Stomach (tissue), 4 donors: Measurements from ENCODE around the gene NRG3.

ENCODE experiments used
- EP300 ChIP-seq: sonication (generic); formaldehyde crosslinking; IDR thresholded peaks from one replicate; pipeline ENCODE4 v1.6.1; 2017; ENCODE audit warnings: antibody characterized with exemption
- POLR2A ChIP-seq, 4 donors: fragments of 450-650 bp; IDR thresholded peaks; one replicate each; pipeline ENCODE4 v1.6.1; 2016; ENCODE audit warnings: antibody characterized with exemption in 4 of 4, control low read depth in 2 of 4, mild to moderate bottlenecking in 1 of 4, moderate library complexity in 1 of 4
- POLR2AphosphoS5 ChIP-seq, 3 donors: sonication (generic); formaldehyde crosslinking; IDR thresholded peaks; one replicate each; pipeline ENCODE4 v1.6.1; 2016; ENCODE audit warnings: antibody characterized with exemption in 3 of 3
- TF ChIP-seq, protein P1 (sequence below), 7 experiments: fragments of 450-650 bp in 4 of 7; fragments of 200-600 bp in 3 of 7; sonication (generic) in 3 of 7; IDR thresholded peaks; one replicate each; pipeline ENCODE4 v1.5.1; 2016 to 2019; ENCODE audit warnings: antibody characterized with exemption in 7 of 7, control low read depth in 2 of 7, mild to moderate bottlenecking in 1 of 7

DNA sequence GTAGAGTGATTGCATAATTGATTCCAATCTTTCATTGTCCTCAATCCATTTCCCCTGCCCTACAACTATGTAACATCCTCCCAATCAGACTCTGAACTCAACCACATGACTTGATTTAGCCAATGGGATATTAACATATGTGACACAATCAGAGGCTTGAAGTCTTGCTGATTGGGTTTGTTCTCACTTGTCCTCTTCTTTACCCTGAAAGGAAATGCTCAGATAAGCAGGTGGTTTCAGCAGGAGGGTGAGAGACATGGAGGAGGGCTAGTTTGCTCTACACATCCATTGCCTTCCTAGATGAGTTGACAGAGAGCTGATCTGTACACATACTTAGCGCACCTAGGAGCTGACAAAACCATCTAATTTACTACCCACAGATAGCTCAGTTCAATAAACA lies 669.4 kb downstream of the NRG3 start:
- TF ChIP-seq, protein P1, sequence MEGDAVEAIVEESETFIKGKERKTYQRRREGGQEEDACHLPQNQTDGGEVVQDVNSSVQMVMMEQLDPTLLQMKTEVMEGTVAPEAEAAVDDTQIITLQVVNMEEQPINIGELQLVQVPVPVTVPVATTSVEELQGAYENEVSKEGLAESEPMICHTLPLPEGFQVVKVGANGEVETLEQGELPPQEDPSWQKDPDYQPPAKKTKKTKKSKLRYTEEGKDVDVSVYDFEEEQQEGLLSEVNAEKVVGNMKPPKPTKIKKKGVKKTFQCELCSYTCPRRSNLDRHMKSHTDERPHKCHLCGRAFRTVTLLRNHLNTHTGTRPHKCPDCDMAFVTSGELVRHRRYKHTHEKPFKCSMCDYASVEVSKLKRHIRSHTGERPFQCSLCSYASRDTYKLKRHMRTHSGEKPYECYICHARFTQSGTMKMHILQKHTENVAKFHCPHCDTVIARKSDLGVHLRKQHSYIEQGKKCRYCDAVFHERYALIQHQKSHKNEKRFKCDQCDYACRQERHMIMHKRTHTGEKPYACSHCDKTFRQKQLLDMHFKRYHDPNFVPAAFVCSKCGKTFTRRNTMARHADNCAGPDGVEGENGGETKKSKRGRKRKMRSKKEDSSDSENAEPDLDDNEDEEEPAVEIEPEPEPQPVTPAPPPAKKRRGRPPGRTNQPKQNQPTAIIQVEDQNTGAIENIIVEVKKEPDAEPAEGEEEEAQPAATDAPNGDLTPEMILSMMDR (IDR thresholded peaks at IDR 0.05) = no peak
- no peak for TF ChIP-seq POLR2AphosphoS5 (IDR thresholded peaks at IDR 0.05)
- TF ChIP-seq POLR2A (IDR thresholded peaks at IDR 0.05) = no peak
- TF ChIP-seq EP300 = no peak
